GM12865 (cell line): Measurements from ENCODE around the gene OSGIN1.

Source experiments
- DNase-seq: peaks from one replicate; pipeline ENCODE4 v3.0.0; 2010; ENCODE audit warnings: low read depth
- H3K4me3 ChIP-seq: 2 replicates; pipeline ENCODE4 v1.5.1; 2011; ENCODE audit warnings: mild to moderate bottlenecking, low read depth, low read length, control low read depth
- CTCF ChIP-seq: IDR thresholded peaks from 2 replicates; pipeline ENCODE4 v1.5.1; 2011; ENCODE audit warnings: low read length, control low read depth, low read depth, inconsistent platforms; ENCODE audit not compliant: insufficient read depth; ENCODE audit errors: missing control alignments

The OSGIN1 gene

DNA sequence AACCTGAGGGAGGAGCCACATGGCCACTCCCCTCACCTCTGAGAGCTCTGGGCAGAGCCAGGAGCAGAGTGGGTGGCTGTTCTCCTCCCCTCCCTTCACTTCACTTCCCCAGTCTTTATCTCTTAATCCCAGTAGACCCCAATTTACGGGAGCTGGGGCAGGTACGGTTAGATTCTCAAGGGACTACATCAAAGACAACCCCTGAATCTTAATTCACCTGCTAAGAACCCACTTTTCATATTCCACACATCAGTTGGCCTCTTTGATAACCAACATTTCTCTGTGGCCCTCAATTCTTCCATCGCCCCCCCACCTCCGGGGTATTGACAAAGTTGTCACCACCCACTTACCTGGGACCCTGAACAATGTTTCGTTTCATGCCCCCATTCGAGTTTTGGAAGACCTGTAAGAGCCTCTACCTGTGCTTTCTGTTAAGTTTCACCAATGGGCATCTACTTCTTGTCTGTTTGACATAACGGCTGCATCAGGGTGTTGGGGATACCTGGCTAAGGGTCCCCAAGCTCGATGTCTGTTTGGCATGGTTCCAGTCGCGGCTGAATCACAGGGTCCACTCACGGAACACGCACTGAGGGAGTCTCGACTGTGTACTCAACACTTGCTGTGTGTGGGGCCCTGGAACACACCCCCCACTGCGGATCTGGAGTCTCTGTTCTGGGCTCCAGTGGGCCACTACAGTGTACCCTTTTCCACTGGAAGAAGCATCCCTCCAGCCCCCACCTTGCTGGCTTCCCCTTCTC, 61.7 kb downstream of the OSGIN1 start:
- H3K4me3 ChIP-seq, result no peak overlapping the region
- no peak for DNase-seq
- no peak for TF ChIP-seq CTCF

GRCh38 chr16:84015399-84015798, 62.4 kb downstream of the OSGIN1 start:
- no peak for DNase-seq
- H3K4me3 ChIP-seq, result no peak overlapping the region
- no peak for TF ChIP-seq CTCF
